SU-DHL-6 (cell line): ENCODE measurements around the gene COL6A1.

Source experiments
- CTCF ChIP-seq: fragments of 200-600 bp; sonication (generic); IDR thresholded peaks from one replicate; pipeline ENCODE4 v1.5.1; 2017; ENCODE audit warnings: antibody characterized with exemption, mild to moderate bottlenecking, low read length, moderate library complexity; ENCODE audit not compliant: insufficient read depth, poor library complexity, severe bottlenecking
- EZH2phosphoT487 ChIP-seq: fragments of 200-600 bp; sonication (generic), shearing (Covaris generic); conservative IDR thresholded peaks from 2 replicates; pipeline ENCODE4 v1.6.1; 2018; ENCODE audit warnings: mild to moderate bottlenecking, antibody characterized with exemption, low read length, moderate library complexity, mixed read lengths

GRCh38 chr21:45973475-45974072 lies 8.0 kb upstream of the COL6A1 start:
- TF ChIP-seq CTCF (no peak), EZH2phosphoT487 (no peak)
